Inflammatory macrophage treated with lipopolysaccharide for 1 hour (primary cell): ENCODE measurements around the gene CENPB.

ENCODE experiments used
- DNase-seq, 2 donors: peaks; one replicate each; pipeline ENCODE4 v3.0.0-alpha.2; 2020 to 2022

Gene CENPB

GRCh38 chr20:3766422-3767109 is 20.0 kb downstream of the CENPB start:
- no peak for DNase-seq

GRCh38 chr20:3765171-3765882 is 21.2 kb downstream of the CENPB start:
- peak in 1 of 2 donors; percentile 29 for DNase-seq

- no peak for DNase-seq
These were observed 21.9 kb downstream of the CENPB start for GRCh38 chr20:3764659-3765058.

- DNase-seq, result peak; percentile 66 to 84
These were observed 22.6 kb downstream of the CENPB start for GRCh38 chr20:3763671-3764601.

GRCh38 chr20:3760655-3761348 is 25.7 kb downstream of the CENPB start:
- DNase-seq, result no peak

- no peak for DNase-seq
These were observed 26.7 kb downstream of the CENPB start for GRCh38 chr20:3759884-3760283.

- DNase-seq, result no peak
These were observed 27.2 kb downstream of the CENPB start for GRCh38 chr20:3759316-3759823.

GRCh38 chr20:3758566-3758965 is 28.0 kb downstream of the CENPB start:
- no peak for DNase-seq

- DNase-seq, result peak; percentile 63 to 84
These were observed 29.3 kb downstream of the CENPB start for GRCh38 chr20:3757268-3757667.

- DNase-seq, result no peak
These were observed 30.6 kb downstream of the CENPB start for GRCh38 chr20:3755814-3756480.

- no peak for DNase-seq
These were observed 31.3 kb downstream of the CENPB start for GRCh38 chr20:3755269-3755668.

GRCh38 chr20:3754276-3754630 is 32.3 kb downstream of the CENPB start:
- no peak for DNase-seq

GRCh38 chr20:3753501-3754275 is 32.9 kb downstream of the CENPB start:
- no peak for DNase-seq

GRCh38 chr20:3753098-3753497 is 33.4 kb downstream of the CENPB start:
- DNase-seq, result peak; percentile 46 to 80

GRCh38 chr20:3752386-3752759 is 34.2 kb downstream of the CENPB start:
- DNase-seq, result no peak

GRCh38 chr20:3751675-3752385 is 34.7 kb downstream of the CENPB start:
- DNase-seq, result peak; percentile 67 to 81

GRCh38 chr20:3751305-3751674 is 35.2 kb downstream of the CENPB start:
- no peak for DNase-seq

- peak in 1 of 2 donors; percentile 44 for DNase-seq
These were observed 36.6 kb downstream of the CENPB start for GRCh38 chr20:3749689-3750531.

- no peak for DNase-seq
These were observed 37.4 kb downstream of the CENPB start for GRCh38 chr20:3749087-3749688.
